Fibroblast of skin of left biceps (primary cell): ENCODE data around the gene PHF21A.
A peak's percentile ranks its signal among the peaks of the same experiment; 100 is the strongest.
"Not testable (repeated sequence)": the region's sequence is repeated elsewhere in the genome, so short reads cannot be mapped to it uniquely, and the experiment has no call there.

Source experiments
- DNase-seq, 2 experiments: peaks; one replicate each; pipeline ENCODE4 v3.0.0-alpha.2; 2013; ENCODE audit warnings: low read depth in 2 of 2

PHF21A gene

GRCh38 chr11:46120346-46121300 lies 631 bp downstream of the PHF21A start:
- peak in 1 of 2 experiments; percentile 58 for DNase-seq

GRCh38 chr11:46119352-46120216 lies 1.7 kb downstream of the PHF21A start:
- DNase-seq: peak in 1 of 2 experiments; percentile 33

- no peak for DNase-seq
Measured at GRCh38 chr11:46118702-46119351, 2.4 kb downstream of the PHF21A start.

GRCh38 chr11:46117842-46118241 lies 3.4 kb downstream of the PHF21A start:
- no peak for DNase-seq

GRCh38 chr11:46116712-46117037 lies 4.6 kb downstream of the PHF21A start:
- not testable (repeated sequence) for DNase-seq

GRCh38 chr11:46116007-46116711 lies 5.1 kb downstream of the PHF21A start:
- DNase-seq: no peak

GRCh38 chr11:46114961-46115360 lies 6.3 kb downstream of the PHF21A start:
- DNase-seq: no peak

- no peak for DNase-seq
Measured at GRCh38 chr11:46114378-46114777, 6.9 kb downstream of the PHF21A start.

GRCh38 chr11:46112961-46113607 lies 8.2 kb downstream of the PHF21A start:
- no peak for DNase-seq

- no peak for DNase-seq
Measured at GRCh38 chr11:46108751-46109150, 12.5 kb downstream of the PHF21A start.

- DNase-seq: no peak
Measured at GRCh38 chr11:46107780-46108179, 13.5 kb downstream of the PHF21A start.

GRCh38 chr11:46107408-46107718 lies 13.9 kb downstream of the PHF21A start:
- DNase-seq: no peak

GRCh38 chr11:46106530-46107407 lies 14.5 kb downstream of the PHF21A start:
- DNase-seq: no peak

- DNase-seq: no peak
Measured at GRCh38 chr11:46105926-46106325, 15.3 kb downstream of the PHF21A start.

- no peak for DNase-seq
Measured at GRCh38 chr11:46105134-46105628, 16.1 kb downstream of the PHF21A start.

- DNase-seq: no peak
Measured at GRCh38 chr11:46102843-46103242, 18.4 kb downstream of the PHF21A start.

GRCh38 chr11:46100670-46101069 lies 20.6 kb downstream of the PHF21A start:
- DNase-seq: no peak

- DNase-seq: no peak
Measured at GRCh38 chr11:46099963-46100316, 21.3 kb downstream of the PHF21A start.

- no peak for DNase-seq
Measured at GRCh38 chr11:46090375-46090774, 30.9 kb downstream of the PHF21A start.

GRCh38 chr11:46079662-46080061 lies 41.6 kb downstream of the PHF21A start:
- DNase-seq: no peak
